MV-4-11 (cell line): Measurements from ENCODE around the gene ITGA5.

Source experiments
- DNase-seq: peaks from one replicate; lab custom pipeline; 2025; lab: John Stamatoyannopoulos, UW

ITGA5 gene

DNA sequence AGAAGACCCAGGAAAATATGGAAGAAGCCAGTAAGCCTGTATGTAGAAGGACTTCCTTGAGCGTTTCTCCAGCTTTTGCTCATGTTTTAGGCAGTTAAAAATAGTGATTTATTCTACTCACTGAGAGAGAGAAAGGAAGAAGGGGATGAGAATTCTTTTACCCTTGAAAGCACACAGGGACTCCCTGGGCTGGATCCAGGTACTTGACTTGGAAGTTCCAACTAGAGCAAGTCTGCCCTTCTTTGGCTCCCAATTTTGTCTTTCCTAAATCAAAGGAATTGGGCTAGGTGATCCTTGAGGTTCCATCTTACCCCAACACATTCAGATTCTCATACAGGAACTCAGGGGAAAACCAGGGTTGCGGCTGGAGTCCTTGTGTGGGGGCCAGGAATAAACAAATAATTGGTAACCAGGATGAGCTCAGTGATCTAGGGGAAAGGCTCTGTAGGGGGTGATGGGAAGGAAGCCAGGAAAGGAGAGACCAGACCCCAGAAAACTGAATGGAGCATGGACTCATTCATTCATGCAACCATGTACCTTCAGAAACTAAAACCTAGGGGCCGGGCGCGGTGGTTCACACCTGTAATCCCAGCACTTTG lies 11.5 kb upstream of the ITGA5 start:
- no peak for DNase-seq

DNA sequence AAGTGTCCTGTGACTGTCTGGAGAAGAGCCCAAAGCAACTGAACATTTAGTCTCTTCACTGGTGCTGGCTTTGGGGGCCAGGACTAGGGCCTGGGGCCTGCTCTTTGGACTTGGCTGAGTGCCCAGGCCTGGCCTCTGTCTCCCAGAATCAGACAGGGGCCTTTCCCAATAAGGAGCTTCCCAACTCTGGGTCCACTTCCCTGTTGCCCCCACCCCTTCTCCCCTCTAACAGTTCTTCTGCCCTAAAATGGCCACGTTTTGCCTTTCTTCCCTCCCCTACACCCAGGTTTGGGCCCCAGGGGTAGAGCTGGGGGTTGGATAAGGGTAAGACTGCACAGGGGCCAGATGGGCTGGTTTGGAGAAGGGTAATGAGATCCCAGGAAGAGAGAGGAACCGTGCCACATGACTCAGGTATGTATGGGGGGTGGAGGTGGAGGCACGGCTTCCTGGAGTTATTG lies 10.0 kb upstream of the ITGA5 start:
- no peak for DNase-seq

DNA sequence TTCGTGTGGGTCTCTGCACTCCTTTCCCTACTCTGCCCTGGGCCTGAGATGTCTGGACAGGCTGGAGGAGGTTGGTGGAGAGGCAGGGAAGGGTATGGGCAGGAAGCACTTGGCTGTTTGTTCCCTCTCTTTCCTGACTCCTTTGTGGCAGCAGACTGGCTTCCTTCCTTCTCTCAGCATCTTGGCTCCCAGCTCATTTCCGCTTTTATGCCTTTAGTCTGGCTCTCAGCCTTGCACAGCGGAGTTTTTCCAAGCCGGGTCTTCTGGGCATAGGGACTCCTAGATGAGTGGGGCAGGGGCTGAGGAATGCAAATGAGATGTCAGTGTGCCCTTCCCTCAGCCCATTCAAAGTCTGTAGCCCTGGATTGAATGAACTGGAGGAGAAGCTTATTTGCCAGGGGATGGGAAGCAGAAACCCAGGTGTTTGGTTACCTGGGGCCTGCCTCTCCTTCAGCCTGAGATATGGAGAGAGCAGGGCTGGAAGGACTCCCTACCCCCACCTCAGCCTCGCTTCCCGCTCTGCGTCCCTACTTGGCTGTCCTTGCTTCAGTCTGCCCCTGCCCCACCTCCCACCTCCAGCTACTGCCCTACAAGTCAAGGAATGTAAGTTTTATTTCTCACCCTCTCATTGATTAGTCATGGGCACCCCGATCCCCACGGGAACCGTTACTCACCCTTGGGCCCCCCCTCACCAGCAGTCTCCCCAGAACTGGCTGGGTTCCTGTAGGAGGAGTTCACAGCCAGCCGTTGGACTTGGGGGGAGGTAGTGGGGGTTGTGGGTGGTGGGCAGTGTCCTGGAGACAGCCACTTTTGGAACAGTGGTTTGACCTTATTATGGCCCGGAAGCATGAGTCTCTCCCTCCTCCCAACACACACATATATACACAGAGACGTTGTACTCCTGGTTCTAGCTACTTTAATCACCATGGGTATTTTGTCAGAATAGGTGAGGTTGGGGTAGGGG lies 9.3 kb upstream of the ITGA5 start:
- peak; percentile 80 for DNase-seq

DNA sequence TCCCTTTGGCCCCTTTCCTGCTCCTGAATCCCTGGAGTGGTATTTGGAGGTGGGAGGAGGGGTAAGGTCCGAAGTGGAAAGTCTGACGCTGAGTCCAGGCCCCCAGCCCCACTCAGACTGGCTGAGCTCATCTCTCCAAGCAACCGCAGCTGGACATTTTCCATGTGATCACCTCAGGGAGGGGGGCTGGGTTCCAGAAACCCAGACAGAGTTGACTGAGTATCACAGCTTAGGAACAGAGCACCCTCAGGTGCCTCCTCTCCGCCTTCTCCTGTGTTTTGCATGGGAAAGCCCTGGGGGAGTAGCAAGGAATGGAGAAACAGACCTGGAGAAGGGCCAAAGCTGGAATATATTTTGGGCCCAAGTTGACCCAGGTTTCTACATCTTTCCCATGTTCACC lies 8.0 kb upstream of the ITGA5 start:
- DNase-seq: no peak

DNA sequence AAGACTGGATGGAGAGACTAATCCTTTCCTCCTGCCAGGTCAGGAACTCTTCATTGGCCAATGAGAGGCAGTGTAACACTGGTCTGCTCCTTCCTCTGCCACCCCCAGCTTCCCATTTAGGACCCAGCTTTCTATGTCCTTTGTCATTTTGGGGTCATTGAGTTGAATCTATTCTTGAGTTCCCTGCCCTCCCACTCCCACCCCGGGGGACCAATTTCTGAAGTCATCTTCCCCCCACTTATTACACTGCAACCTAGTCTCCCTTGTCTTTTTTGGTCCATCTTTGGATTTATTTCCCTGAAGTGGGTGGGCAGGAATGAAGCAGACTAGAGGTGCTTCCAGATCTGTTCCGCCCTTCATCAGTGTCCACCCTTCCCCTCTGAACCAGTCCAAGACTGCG lies 7.6 kb upstream of the ITGA5 start:
- no peak for DNase-seq

DNA sequence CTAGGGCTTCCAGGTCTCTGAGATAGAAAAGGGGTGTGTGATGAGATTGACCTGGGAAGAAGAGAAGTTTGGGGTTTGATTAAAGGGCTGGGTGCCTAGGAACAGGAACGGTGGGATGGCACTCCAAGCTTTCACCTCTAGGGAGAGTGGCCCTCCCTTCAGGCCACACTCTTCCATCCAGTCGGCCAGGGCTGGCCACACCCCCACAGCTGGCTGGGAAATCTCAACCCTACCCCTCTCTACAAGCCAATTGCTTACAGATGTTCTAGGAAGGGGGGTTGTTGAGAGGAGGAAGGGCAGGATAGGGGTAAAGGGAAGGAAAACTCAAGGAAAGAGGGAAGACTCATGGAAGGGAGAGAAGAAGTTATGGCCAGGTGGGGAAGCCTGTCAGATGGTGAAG lies 6.6 kb upstream of the ITGA5 start:
- no peak for DNase-seq

DNA sequence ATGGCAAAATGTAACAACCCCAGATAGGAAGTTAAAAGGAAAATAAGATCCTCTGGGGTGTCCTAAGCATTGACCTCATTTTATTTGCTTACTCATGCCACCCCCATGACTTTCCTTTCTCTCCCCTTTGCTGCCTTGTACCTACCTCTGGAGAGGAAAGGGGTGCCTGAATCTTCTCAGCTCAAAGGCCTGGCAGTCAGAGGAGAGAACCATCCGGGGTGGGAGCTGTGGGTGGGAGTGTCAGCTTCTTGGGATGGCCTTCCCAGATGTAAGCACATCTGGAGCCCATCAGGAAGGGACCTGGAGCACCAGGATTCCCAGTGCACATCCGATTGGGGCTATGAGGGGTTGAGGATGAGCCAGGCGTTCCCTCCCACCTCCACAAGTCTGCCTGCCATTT lies 5.2 kb upstream of the ITGA5 start:
- no peak for DNase-seq

DNA sequence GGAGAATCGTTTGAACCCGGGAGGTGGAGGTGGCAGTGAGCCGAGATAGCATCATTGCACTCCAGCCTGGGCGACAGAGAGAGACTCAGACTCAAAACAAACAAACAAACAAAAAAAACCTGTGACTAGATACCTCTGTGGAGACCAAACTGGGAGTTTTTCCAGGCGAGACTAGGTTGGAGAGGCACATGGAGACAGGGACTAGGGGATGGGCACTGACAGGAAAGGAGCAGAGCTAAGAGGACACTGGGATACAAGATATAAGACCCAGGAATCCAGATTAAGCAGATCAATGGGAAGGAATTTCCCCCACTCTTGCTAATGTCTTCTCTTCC lies 4.7 kb upstream of the ITGA5 start:
- DNase-seq: no peak

DNA sequence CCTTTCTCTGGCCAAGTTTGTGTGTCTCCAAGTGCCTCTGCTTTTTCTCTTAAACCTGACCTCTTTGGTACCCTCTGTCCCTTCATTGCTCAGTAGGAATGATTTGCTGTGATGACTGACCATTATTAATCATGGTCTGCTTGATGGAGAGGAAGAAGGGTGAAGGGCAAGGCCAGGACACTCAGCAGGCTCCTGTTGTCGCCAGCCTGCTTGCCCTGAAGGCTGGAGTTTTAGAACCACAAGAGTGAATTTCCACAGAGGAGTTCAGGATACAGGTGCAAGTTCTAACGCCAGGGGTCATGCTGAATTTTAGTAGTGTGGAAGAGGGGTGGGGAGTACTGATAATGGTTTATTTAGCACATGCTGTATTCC lies 2.8 kb upstream of the ITGA5 start:
- DNase-seq: no peak

DNA sequence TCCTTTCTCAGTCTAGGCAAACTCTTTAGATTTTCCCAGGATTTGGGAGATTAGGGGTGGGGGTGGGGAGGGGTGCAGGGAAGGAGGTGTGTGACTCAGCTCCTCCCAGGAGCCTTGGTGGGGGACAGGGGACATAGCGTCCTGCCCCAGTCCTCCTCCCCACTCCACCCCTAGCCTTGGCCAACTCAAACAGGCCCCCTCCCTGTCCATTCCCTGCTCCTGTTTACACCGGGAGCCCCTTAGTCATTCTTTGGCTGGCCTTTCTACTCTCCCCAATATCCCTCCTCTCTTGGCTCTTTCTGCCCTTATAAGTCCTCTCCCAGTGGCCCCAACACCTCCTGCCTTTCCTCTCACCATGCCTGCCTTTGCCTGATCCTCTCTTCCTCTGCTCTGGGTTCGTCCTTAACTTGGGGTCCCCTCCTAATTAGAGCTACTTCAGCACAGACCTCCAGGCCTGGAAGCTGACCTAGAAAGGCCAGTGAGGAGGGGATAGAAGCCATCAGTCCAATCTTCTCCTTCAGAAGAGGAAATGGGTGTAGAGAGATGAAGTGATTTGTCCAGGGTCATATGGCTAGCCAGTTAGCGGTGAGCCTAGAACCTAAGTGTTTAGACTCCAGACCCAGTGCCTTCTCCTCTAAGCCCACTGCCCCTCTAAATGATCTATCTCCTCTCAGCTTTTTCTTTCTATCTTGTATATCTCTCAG lies 2.3 kb upstream of the ITGA5 start:
- no peak for DNase-seq

DNA sequence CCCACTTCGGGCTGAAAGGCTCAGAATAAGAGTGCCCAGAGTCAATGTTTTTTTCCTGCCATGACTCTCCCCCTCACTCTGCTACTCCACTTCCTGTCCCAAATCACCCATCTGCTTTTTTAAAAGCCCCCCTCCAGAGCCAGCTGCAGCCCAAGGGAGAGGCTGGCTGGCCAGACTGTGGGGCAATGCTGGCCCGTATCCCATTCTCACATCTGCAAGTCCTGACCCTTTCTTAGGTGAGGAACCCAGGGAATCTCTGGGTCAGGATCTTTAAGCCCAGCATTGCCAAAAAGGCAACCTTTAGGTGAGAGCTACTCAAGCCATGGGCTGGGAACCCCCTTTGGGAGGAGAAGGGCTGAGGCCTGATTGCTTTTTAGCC lies 1.7 kb upstream of the ITGA5 start:
- peak; percentile 34 for DNase-seq

DNA sequence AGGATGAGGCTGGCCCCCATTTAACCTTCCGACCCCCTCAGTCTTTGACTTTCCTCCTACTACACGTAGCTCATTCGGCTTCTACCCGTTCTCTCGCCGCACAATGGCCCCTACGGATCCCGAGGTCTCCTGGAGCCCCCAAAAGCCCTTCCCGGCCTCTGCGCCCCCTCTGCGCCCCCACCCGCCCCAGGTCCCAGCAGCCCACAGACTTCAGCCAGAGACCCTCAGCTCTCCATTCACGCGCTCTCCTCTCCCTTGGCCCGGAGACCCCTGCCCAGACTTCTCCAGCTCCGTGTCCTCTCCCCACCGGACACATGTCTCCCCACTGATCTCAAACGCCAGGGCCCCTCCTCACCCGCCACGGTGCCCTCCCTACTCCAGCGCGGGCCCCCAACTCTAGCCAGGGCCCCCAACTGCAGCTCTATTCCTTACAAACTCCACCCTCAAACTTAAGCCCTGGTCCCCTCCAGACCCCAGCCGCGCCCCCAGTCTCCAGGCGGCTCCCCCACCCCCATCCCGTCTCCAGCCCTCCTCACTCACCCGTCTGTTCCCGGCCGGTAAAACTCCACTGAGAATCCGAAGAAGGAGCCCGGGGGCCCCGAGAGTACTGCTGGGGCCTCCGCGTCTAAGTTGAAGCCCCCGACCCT lies 502 bp downstream of the ITGA5 start:
- no peak for DNase-seq

DNA sequence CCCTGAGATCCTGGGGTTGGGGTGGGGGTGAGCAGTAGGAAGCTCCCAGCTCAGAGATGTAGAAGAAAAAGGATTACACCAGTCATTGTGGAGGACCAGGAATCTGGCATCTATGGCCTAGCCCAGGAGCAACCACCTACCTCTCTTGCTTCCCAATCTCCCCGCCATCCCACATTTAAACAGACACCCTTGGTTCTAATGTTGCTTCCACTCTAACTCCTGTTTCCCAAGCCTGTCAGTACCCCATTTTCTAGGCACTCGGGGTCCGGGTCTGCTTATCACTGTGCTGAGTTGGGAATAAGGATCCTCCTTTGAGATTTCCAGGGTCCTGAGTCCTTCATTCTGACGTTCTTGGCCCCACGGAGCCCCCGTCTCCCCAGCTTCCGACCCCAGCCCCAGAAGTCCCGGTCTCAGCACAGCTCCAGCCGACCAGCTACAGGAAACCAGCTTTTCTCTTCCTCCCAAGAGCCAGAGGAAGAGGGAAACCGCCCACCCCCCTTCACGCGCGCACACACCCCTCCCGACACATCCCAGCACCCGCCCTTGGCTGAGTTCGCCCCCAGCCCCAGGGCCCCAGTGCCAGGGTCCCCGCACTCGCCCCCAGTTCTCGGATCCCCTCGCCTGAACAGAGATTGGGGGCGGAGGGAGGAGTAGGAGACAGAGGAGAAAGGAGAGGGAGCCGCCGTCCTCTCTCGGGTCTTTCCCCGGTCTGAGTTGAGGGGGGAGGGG lies 1.2 kb downstream of the ITGA5 start:
- no peak for DNase-seq

DNA sequence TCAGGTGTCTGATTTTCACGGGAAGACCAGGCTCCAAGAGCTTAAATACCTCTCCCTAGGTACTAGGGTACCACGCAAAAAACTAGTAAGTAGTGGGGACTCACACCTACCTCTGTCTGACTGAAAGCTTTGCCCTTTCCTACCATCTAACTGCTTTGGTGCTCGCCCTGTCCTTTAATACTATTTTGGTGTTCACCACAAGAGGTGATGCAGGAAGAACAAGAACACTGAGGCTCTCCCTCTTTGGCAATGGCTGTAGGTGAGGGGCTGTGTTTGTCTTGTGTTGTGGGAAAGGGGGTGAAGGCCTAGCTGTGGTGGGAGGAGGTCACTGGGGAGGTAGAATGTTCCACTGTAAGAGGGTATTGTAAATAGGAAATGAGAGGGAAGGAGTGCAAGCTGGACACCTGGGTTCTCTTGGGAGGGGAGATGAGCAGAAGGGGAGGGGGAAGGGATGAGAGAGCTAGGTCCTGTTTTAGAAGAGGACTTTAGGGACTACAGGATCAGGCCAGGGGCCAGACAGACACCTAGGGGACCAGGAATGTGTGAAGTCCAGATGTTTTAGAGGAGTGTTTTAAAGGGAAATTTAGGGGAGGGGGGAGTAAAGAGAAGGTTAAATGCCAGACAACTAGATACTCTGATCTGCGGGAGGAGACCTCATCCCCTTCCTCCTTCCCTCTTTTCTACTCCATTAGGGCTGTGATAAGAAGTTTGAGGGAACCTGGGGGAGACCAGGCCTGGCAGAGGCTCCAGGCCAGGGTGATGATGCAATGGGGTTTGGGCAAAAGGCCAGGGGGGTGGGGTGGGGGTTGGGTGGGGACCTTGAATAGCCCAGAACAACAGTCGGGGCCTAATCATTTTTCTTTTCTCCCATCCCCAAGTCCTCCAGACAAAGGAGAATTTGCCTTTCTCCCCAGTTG lies 2.1 kb downstream of the ITGA5 start:
- peak; percentile 45 for DNase-seq

DNA sequence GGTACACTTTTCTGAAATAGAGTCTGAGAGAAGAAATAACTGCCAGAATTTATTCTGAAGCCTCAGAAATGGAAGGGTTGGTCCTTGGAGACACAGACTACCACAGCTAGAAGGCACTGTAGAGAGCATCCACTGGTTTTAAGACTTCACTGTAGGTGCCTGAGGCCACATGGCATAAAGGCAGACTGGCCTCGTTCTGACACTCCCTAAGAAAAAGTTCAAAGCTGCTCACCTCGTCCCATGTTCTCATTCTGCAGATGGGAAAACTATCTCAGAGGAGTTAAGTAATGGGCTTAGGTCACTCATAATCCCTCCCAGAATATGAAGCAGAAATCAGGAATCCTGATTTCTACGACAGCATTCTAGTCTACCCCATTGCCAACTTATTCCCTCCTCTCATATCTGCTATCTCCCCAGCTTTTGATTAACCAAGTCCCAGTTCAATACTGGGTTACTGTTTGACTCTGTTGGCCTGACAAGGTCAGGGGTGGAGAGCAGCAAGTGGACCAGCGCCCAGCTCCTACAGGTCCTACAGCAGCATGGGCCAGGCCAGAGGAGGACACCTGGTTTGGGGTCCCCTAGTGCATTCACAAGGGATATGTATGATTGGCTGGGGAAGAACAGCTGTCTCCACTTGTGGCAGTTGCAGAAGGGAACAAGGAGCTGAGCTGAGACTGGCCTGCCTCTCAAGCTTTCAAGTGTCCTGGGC lies 3.7 kb downstream of the ITGA5 start:
- DNase-seq: peak; percentile 26

DNA sequence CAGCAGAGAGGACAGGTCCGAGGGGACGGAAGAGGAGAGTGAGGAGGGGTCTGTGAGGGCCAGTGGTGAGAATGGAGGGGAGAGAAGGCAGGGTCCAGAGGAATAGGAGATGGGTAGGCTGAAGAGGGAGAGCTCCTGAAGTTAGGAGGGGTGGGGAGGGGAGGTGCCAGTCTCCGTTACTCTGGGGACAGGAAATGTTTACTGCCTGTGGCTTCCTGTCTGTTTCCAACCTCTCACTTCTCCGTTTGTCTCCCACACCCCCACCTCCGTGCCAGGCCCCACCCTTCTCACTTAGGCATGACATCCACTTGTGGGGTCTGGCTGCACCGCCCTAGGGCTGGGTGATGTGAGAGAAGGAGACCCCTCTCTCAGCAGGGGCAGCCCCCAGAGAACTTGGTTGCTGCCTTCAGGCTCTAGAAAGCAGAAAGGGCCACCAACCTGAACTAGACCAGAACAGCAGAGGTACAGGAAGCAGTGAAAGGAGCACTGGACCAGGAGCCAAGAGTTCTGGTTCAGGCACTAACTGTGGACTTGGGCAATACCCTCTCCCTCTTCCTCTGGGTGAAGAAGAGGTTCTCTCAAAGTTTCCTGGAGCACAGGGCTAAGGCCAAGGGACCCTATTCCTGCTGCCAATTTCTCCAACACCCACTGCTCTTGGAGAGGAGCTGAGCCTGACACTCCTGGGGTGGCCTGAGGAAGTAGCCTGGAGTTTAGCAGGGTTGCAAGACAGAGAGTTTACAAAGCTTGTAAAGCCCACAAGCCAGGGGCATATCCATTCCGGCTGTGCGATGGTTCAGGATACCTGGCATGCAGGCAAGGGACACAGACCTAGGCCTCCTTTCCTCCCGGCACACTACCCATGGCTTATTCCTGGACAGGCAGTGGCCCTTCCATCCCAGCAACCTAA lies 5.5 kb downstream of the ITGA5 start:
- peak; percentile 89 for DNase-seq

DNA sequence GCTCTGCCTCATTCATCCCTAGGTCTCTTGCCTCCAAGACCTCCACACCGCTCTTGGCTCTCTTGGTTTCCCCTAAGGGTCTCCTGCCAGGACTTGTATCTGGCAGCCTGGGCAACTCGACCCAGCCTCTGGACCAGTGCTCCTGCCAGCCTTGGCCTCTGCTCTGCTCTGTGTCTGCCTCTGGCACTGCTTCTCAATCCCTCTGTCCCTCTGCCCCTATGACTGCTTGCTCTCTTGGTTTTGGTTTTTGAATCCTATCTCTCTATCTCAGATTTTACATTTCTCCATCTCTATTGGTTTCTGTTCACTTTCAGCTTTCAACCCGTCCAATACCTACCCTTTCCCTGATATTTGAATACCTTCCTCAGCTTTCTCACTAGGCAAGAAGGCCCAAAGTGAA lies 6.3 kb downstream of the ITGA5 start:
- DNase-seq: no peak

DNA sequence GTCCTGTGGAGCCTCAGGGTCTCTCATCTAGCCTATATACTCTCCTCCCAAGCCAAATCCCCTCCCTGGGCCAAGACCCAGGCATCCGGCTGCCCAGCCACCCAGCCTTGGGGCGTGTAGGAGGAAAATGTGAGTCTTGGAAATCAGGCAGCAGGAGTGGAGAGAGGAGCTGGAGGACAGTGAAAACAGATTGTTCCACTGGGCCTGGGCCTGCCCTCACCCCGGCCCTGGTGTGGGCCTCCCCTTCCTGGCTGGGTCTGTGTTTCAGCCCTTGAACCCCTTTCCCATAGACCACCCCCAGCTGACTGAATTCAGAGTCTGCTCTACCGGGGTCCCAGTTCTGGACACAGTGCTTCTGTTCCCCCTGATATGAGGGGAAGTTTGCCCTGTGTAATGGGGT lies 6.7 kb downstream of the ITGA5 start:
- DNase-seq: no peak
